Frontal cortex (tissue), 4 donors: ENCODE measurements around the gene KRTAP10-12. TPM values are rescaled to one million over a fixed set of nuclear protein-coding genes. Genes with fewer than 3 reads are reported as not detected.

Experiments
- DNase-seq, 2 donors: peaks; one replicate each; pipeline ENCODE4 v3.0.0; 2012; ENCODE audit warnings: low spot score in 2 of 2
- FAIRE-seq: peaks from 2 replicates; lab custom pipeline; 2012; peaks lifted over from hg19 to GRCh38; lab: Jason Lieb, UNC
- total RNA-seq: library from RNA; depleted of rRNA; stranded (reverse); fragments of >200 nt; gene quantifications from one replicate; pipeline ENCODE4 v1.2.3, GENCODE V29; 2014
- donor health status: control.
- donor health status: control.
- donor health status: control.

KRTAP10-12 gene
- total RNA-seq, 1 donor from 2014 or later = not detected

DNA sequence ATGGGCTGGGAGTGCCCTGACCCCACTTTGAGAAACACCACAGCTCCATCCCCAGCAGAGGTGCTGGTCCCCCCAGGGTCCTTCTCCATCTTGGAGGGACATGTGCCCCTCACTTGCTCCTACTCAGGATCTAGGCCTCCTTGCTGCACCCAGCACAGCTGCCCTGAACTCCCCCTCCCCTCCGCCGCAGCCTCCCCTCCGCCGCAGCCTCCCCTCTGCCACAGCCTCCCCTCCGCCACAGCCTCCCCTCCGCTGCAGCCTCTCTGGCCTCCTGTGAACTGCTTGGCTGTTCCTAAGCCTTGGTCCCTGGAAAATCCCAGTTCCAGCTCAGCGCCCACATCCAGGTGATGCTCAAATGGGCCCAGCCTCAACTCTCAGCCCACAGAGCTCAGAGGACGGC lies 30.3 kb downstream of the KRTAP10-12 start:
- FAIRE-seq (no peak), DNase-seq (no peak)

GRCh38 chr21:44727757-44728156 lies 30.8 kb downstream of the KRTAP10-12 start:
- no peak for FAIRE-seq
- DNase-seq = no peak

DNA sequence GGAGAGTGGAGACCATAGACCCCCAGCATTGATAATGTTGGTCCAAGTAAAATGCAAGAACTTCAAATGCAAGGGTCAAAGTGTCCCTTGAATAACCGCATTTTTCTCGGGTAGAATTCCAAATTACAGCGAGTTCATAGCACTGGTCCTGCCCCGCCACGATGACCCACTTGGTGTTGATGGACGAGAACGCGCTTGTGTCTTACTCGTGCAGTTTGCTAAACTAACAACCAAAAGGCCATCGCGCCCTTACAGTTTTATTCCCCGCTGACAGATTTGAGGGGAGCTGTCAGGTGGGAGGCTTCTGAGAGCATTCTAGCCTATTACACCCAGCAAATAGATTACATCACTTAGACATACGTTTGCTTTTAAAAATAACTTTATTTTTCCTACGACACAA lies 31.7 kb downstream of the KRTAP10-12 start:
- FAIRE-seq (no peak), DNase-seq (no peak)

DNA sequence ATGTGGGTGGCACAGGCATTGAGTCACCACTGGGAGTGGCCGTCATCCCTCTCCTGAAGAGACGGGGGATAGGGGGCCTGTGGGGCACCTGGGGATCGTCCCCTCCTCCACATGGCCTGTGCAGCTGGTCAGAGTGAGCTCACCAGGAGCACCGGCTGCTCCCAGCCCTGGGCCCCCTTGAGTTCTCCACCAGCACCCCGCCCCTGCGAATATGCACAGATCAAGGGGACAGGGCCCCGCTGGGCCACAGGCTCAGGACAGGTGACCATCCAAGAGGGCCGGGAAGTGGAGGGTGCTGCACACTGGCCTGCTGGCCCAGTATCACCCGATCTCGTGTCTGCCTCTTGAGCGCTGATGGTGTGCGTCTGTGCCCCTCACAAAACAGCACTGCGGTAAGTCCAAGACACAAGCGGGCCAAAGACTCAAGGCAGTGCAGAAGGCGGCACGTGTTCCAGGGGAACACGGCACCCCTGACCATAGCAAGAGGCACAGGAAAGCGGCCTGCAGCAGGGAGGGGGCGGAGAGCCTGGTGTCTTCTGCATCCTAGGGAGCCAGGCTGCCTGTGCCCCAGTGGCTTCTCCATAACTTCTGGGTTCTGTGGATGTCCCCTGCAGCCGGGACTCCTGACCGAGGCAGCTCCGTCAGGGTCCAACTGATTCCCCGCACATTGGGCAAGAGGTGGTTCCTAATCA lies 32.5 kb downstream of the KRTAP10-12 start:
- no peak for FAIRE-seq

DNA sequence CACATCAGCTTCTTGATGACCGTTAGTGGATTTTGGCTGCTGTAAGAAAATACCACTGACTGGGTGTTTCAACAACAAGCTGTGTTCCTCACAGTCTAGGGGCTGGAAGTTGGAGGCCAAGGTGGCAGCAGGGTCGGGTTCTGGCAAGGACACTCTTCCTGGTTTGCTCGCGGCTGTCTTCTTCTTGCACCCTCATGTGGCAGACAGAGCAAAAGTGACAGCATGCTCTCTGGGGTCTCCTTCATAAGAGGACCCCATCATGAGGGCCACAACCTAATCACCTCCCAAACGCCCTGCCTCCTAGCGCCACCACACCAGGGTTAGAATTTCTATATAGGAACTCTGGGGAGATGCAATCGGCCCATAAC lies 33.0 kb downstream of the KRTAP10-12 start:
- no peak for FAIRE-seq
- DNase-seq = no peak

More for the DNA sequence above, 32.5 kb downstream of the KRTAP10-12 start:
- DNase-seq = no peak

DNA sequence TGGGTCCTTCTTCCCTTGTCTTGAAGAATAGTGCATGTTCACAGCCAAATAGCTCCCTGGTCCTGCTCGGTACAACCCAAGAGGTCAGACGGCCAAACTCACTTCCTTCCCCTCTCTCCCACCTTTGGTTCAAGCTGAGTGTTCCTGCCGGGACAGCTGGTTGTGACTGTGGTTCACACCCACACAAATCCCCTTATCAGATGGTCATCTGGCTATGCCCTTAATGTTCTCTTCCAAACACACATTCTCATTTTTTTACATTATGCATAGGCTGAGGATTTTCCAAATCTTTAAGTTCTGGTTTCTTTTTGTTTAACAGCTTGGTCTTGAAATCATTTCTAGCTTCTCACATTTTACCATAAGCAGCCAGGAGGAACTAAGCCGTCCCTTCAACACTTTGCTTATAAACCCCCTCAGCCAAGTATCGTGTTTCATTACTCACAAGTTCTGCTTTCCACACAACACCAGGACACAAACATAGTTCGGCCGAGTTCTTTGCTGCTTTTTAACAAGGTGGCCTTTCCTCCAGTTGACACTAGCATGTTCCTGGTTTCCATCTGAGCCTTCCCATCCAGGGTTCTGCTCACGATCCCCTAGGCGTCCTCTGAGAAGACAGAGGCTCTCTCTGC lies 34.1 kb downstream of the KRTAP10-12 start:
- DNase-seq (no peak), FAIRE-seq (no peak)

DNA sequence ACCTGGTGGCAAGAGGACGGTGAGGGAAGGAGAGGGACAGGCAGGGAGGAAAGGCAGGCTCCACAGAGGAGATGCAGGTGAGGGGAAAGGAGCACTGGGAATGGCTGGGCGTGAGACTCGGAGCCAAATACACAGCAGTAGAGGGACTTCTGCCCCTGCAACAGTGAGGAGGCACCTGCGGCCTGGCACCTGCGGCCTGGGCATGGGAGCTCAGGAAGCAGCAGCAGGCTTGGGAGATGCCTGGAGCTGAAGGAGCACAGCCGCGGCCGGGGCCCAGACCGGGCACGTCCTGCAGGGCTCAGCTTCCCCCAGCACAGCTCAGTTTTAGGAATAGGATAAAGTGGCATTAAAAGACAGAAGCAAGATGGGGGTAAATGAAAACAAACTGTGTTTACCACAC lies 35.3 kb downstream of the KRTAP10-12 start:
- DNase-seq = no peak
- no peak for FAIRE-seq

DNA sequence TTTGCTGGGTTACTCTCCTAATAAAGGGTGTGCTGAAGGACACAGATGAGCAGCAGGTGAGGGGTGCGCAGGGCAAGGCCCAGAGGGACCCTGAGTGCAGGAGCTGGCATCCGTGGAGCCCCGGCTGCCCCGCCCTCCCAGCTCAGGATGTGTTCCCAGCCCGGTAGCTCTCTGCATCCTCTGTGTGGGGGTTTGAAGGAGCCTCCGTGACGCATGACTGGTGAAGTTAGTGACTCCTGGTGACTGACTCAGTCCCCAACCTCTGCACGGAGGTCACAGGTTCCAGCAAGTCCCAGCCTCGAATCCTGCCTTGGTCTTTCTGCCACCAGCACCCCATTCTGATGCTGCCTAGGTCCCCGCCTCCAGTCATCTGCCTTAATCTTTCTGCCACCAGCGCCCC lies 36.0 kb downstream of the KRTAP10-12 start:
- FAIRE-seq (no peak), DNase-seq (no peak)

- FAIRE-seq (no peak), DNase-seq (no peak)
Observed at GRCh38 chr21:44734026-44734745, 37.2 kb downstream of the KRTAP10-12 start.

DNA sequence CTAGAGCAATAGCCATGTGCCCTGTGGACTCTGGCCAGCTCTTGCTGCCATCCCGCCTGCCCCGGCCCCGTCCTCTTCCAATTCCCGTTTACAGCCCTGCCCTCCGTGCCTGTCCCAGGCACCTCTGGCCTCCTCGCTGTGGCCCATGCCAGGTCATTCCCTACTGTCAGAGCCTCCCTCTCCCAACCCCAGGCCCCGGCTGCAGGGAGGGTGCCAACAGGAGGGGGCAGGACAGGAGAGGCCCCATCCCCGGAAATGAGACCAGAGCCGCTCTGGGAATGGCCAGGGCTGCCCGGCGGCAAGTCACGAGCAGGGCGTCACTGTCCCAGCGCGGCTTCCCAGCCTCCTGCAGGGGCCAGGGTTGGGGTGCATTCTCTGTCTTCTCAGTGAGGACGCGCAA lies 37.9 kb downstream of the KRTAP10-12 start:
- DNase-seq (no peak), FAIRE-seq (no peak)

DNA sequence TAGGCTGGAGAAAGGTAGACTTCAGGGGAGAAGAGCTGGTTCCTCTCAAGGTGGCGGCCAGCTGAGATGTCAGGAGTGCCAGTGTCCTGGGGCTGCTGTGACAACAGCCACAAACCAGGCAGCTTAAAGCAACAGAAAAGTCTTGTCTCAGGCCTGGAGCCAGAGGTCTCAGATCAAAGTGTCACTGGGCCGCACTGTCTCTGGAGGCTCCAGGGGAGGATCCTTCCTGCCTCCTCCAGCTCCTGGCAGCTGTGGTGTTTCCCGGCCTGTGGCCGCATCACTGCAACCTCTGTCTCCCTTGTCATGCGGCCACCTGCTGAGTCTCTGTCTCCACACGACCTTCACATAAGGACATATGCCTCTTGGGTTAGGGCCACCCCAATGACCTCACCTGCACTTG lies 38.8 kb downstream of the KRTAP10-12 start:
- FAIRE-seq (no peak), DNase-seq (no peak)

- DNase-seq (no peak), FAIRE-seq (no peak)
Observed at GRCh38 chr21:44736291-44737004, 39.5 kb downstream of the KRTAP10-12 start.

- DNase-seq (no peak), FAIRE-seq (no peak)
Observed at GRCh38 chr21:44737706-44738354, 40.9 kb downstream of the KRTAP10-12 start.

- no peak for FAIRE-seq
- no peak for DNase-seq
Observed at GRCh38 chr21:44738621-44739020, 41.6 kb downstream of the KRTAP10-12 start.

GRCh38 chr21:44739316-44739715 lies 42.3 kb downstream of the KRTAP10-12 start:
- FAIRE-seq = no peak

GRCh38 chr21:44740742-44741141 lies 43.8 kb downstream of the KRTAP10-12 start:
- DNase-seq (no peak), FAIRE-seq (no peak)

More at GRCh38 chr21:44739316-44739715, 42.3 kb downstream of the KRTAP10-12 start:
- no peak for DNase-seq

GRCh38 chr21:44741921-44742320 lies 44.9 kb downstream of the KRTAP10-12 start:
- DNase-seq (no peak), FAIRE-seq (no peak)

GRCh38 chr21:44742418-44743153 lies 45.6 kb downstream of the KRTAP10-12 start:
- no peak for DNase-seq
- no peak for FAIRE-seq
